Activated naive CD8-positive, alpha-beta T cell treated with anti-CD3 and anti-CD28 coated beads for 36 hours (primary cell): ENCODE results near the gene TMEM271. TPM values are rescaled to one million over a fixed set of nuclear protein-coding genes. Genes with fewer than 3 reads are reported as not detected.

Source experiments
- DNase-seq: peaks from one replicate; pipeline ENCODE4 v3.0.0; 2021
- H3K27ac Mint-ChIP-seq: one replicate; pipeline ENCODE4 v1.8.0; 2022; ENCODE audit warnings: mild to moderate bottlenecking, moderate library complexity, mixed read lengths
- H3K27me3 Mint-ChIP-seq: one replicate; pipeline ENCODE4 v1.8.0; 2022; ENCODE audit warnings: mild to moderate bottlenecking, mixed read lengths
- H3K36me3 Mint-ChIP-seq: one replicate; pipeline ENCODE4 v1.8.0; 2021; ENCODE audit warnings: mild to moderate bottlenecking, mixed read lengths
- H3K4me1 Mint-ChIP-seq: one replicate; pipeline ENCODE4 v1.8.0; 2021; ENCODE audit warnings: mixed read lengths
- H3K4me3 Mint-ChIP-seq: one replicate; pipeline ENCODE4 v1.8.0; 2022; ENCODE audit warnings: mild to moderate bottlenecking, moderate library complexity, mixed read lengths
- H3K9me3 Mint-ChIP-seq: one replicate; pipeline ENCODE4 v1.8.0; 2022; ENCODE audit warnings: mixed read lengths
- total RNA-seq, 2 experiments: library from RNA; stranded (reverse); gene quantifications; one replicate each; pipeline ENCODE4 v1.2.3, GENCODE V29; 2021

TMEM271 gene
- total RNA-seq, 2 experiments from 2014 or later = not detected

DNA sequence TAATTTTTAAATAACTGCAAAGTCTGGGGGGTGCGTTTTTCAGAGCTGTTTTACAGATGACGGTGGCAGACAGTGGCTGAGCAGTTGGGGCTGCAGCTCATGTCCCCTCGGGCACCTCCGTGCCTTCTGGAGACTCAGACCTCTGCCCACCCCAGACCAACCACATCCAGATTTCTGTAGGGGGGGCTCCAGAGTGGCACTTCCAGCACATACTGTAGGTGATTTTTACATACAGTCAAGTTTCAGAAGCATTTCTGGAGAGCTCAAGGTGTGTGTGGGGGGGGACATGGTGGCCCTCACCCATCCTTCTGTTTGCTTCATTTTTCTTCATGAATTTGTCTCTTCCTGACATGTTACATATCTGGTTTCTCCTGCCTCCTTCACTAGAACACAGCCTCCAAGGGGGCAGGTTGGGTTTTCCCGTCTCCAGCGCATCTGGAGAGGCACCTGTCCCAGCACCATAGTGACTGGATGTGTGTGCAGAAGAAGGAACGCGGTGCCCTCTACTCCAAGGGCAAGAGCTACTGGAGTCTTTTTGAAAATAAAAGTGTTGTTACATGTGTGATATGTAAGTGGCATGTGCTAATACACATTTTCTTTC is 37.5 kb downstream of the TMEM271 start:
- Mint-ChIP-seq H3K4me1 (no peaks in the 10 kb centered on the region), H3K4me3 (no peak overlapping the region)

DNA sequence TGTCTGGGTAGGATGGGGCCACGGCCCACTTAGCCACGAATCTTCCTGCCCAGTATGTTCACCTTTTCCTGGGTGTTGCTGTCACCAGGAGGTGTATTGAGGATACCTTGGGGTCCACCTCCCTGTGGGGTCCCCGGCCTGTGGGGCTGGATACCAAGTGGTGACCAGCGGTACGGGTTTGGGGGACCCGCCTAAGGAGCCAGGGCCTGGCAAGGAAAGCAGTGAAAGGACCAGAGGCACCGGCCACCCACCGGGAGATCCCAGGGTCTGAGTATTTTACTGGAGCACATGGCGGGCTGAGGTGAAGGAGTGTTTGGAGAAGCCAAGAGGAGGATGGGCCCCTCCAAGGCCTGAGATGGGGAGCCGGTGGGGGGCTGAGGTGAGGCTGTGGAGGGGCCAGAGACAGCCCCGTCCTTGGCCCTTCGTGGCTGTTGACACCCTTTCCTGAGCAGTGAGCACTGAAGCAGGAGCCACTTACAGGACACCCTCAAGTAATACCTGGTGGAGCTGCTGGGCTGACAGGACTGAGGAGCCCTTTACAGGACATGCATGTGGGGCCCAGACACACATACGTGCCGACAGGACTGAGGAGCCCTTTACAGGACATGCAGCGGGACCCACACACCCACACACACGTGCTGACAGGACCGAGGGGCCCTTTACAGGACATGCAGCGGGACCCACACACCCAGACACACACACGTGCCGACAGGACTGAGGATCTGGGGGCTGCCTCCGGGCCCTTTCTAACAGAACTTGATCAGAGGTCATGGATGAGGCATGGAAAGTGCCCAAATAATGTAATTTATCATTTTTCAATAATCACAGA is 38.4 kb downstream of the TMEM271 start:
- peaks cover 35% of the 10 kb centered on the region for H3K36me3 Mint-ChIP-seq
- DNase-seq = no peak
- H3K9me3 Mint-ChIP-seq = peaks cover 2% of the 10 kb centered on the region
- no peaks in the 10 kb centered on the region for H3K4me1 Mint-ChIP-seq
- H3K4me3 Mint-ChIP-seq = no peak overlapping the region
- H3K27ac Mint-ChIP-seq = no peak overlapping the region
- H3K27me3 Mint-ChIP-seq = no peaks in the 10 kb centered on the region

More for the DNA sequence above, 37.5 kb downstream of the TMEM271 start:
- H3K36me3 Mint-ChIP-seq = peaks cover 31% of the 10 kb centered on the region
- no peaks in the 10 kb centered on the region for H3K27me3 Mint-ChIP-seq
- H3K9me3 Mint-ChIP-seq = peaks cover 2% of the 10 kb centered on the region
- DNase-seq = no peak
- no peak overlapping the region for H3K27ac Mint-ChIP-seq

- Mint-ChIP-seq H3K4me1 (no peaks in the 10 kb centered on the region), H3K9me3 (peaks cover 2% of the 10 kb centered on the region), H3K36me3 (peaks cover 45% of the 10 kb centered on the region), H3K27ac (no peak overlapping the region), H3K27me3 (no peaks in the 10 kb centered on the region), H3K4me3 (no peak overlapping the region)
- no peak for DNase-seq
Measured at GRCh38 chr4:536351-536972, 39.6 kb downstream of the TMEM271 start.

DNA sequence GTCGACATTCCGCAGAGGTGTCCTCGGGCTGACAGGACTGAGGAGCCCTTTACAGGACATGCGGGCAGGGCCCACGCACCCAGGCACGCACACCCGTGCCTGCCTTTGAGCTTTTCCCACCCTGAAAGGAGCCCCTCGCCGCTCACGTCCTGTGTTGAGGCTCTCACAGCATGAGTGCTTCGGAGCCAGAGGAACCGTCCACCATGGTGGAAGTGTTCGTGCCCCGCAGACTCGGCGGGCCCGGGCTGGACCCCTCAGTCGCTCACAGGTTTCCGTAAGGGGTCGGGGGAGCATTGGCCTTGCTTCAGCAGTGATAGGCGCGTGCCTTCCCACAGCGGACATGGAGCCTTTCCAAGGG is 40.2 kb downstream of the TMEM271 start:
- DNase-seq = no peak
- no peaks in the 10 kb centered on the region for H3K27me3 Mint-ChIP-seq
- peaks cover 46% of the 10 kb centered on the region for H3K36me3 Mint-ChIP-seq
- H3K27ac Mint-ChIP-seq = no peak overlapping the region
- no peaks in the 10 kb centered on the region for H3K9me3 Mint-ChIP-seq
- H3K4me3 Mint-ChIP-seq = no peak overlapping the region
- H3K4me1 Mint-ChIP-seq = no peaks in the 10 kb centered on the region

GRCh38 chr4:535181-535923 is 40.7 kb downstream of the TMEM271 start:
- no peak overlapping the region for H3K27ac Mint-ChIP-seq
- no peaks in the 10 kb centered on the region for H3K4me1 Mint-ChIP-seq
- no peaks in the 10 kb centered on the region for H3K9me3 Mint-ChIP-seq
- H3K4me3 Mint-ChIP-seq = no peak overlapping the region
- peaks cover 48% of the 10 kb centered on the region for H3K36me3 Mint-ChIP-seq
- DNase-seq = no peak
- H3K27me3 Mint-ChIP-seq = no peaks in the 10 kb centered on the region

- Mint-ChIP-seq H3K9me3 (no peaks in the 10 kb centered on the region), H3K36me3 (peaks cover 50% of the 10 kb centered on the region), H3K4me1 (no peaks in the 10 kb centered on the region), H3K27me3 (no peaks in the 10 kb centered on the region), H3K4me3 (peak overlapping the region; percentile 32), H3K27ac (no peak overlapping the region)
- DNase-seq = no peak
Measured at GRCh38 chr4:534576-535151, 41.4 kb downstream of the TMEM271 start.

DNA sequence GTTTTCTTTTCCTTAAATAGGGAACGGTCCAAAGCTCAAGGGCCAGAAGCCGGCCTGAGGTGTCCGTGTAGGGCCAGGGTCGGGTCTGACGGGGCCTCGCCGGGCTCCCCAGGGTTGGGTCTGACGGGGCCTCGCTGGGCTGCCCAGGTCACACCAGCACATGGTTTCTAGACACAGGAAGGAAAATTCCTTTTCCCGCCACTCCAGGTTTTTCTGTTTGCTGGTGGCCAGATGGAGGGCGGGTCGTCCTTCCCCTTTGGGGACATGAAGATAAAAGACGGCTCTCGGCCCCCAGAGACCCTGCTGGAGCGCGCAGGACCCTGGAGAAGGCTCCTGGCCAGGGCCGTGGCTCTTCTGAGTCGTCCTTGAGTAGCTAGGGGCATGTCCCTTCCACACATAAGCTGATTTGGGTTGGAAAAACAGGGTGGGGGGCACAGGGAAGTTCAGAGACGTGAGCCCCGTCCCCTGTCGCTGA is 42.0 kb downstream of the TMEM271 start:
- H3K27me3 Mint-ChIP-seq = no peaks in the 10 kb centered on the region
- no peaks in the 10 kb centered on the region for H3K4me1 Mint-ChIP-seq
- no peak overlapping the region for H3K27ac Mint-ChIP-seq
- H3K4me3 Mint-ChIP-seq = no peak overlapping the region
- H3K9me3 Mint-ChIP-seq = no peaks in the 10 kb centered on the region
- DNase-seq = no peak
- H3K36me3 Mint-ChIP-seq = peaks cover 50% of the 10 kb centered on the region

- no peak overlapping the region for H3K4me3 Mint-ChIP-seq
- no peak for DNase-seq
- peaks cover 1% of the 10 kb centered on the region for H3K4me1 Mint-ChIP-seq
- H3K27me3 Mint-ChIP-seq = no peaks in the 10 kb centered on the region
- H3K27ac Mint-ChIP-seq = no peak overlapping the region
- no peaks in the 10 kb centered on the region for H3K9me3 Mint-ChIP-seq
- peaks cover 48% of the 10 kb centered on the region for H3K36me3 Mint-ChIP-seq
Measured at GRCh38 chr4:533318-534100, 42.6 kb downstream of the TMEM271 start.

- peaks cover 48% of the 10 kb centered on the region for H3K36me3 Mint-ChIP-seq
- no peak for DNase-seq
Measured at GRCh38 chr4:532588-533317, 43.3 kb downstream of the TMEM271 start.

GRCh38 chr4:531721-532565 is 44.2 kb downstream of the TMEM271 start:
- H3K36me3 Mint-ChIP-seq = peaks cover 46% of the 10 kb centered on the region
- peaks cover 1% of the 10 kb centered on the region for H3K4me1 Mint-ChIP-seq
- H3K9me3 Mint-ChIP-seq = no peaks in the 10 kb centered on the region
- H3K4me3 Mint-ChIP-seq = no peak overlapping the region
- no peak for DNase-seq
- no peak overlapping the region for H3K27ac Mint-ChIP-seq
- H3K27me3 Mint-ChIP-seq = no peaks in the 10 kb centered on the region

More at GRCh38 chr4:532588-533317, 43.3 kb downstream of the TMEM271 start:
- Mint-ChIP-seq H3K4me3 (no peak overlapping the region), H3K9me3 (no peaks in the 10 kb centered on the region), H3K27ac (no peak overlapping the region), H3K27me3 (no peaks in the 10 kb centered on the region), H3K4me1 (peaks cover 1% of the 10 kb centered on the region)

DNA sequence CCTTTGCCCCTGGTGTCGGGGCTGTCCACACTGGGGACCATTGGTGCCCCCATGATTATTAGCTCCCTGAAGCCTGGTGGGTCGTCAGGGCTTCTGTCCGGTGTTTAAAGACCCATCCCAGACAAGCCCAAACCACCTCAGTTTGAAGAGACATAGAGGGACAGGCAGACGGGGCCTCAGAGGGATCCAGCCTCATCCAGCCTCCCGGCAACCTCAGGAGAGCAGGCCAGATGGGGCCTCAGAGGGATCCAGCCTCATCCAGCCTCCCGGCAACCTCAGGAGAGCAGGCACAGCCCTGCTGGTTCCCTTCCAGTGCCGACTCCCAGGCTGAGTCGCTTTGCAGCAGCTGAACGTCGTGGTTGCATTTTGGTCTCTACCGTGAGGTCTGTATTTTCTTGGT is 45.0 kb downstream of the TMEM271 start:
- Mint-ChIP-seq H3K4me3 (no peak overlapping the region), H3K27me3 (no peaks in the 10 kb centered on the region), H3K4me1 (peaks cover 1% of the 10 kb centered on the region), H3K36me3 (peaks cover 42% of the 10 kb centered on the region), H3K9me3 (no peaks in the 10 kb centered on the region), H3K27ac (no peak overlapping the region)
- DNase-seq = no peak

DNA sequence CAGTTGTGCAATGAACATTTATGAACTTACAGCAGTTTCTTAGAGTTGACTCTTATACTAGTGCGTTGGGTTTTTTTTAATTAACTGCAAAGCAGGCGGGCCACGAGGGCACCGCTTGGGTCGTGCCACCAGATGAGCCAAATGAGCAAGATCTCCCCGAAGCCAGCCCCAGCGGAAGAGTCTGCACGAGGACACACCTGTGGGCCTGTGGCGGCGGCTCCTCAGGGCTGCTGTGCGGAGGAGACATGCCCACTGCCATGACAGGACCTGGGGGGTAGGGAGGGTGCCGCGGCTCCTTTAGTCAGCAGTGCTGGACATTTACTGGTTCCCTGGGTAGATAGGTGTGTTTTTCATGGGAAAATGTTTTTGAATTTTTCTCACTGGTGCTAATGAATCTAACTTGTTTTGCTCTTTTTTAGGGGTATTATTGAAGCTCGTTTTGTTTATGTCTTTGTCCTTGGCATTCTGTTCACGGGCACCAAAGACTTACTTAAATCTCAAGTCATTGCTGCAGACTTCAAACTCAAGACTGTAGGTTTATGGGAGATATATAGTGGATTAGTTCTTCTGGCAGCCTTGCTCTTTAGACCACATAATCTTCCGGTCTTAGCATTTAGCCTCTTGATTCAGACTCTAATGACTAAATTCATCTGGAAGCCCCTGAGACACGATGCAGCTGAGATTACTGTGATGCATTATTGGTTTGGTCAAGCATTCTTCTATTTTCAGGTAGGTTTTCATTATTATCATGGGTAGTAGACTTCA is 45.9 kb downstream of the TMEM271 start:
- H3K27ac Mint-ChIP-seq = no peak overlapping the region
- H3K4me1 Mint-ChIP-seq = peaks cover 1% of the 10 kb centered on the region
- no peaks in the 10 kb centered on the region for H3K9me3 Mint-ChIP-seq
- no peak for DNase-seq
- H3K36me3 Mint-ChIP-seq = peaks cover 40% of the 10 kb centered on the region
- no peaks in the 10 kb centered on the region for H3K27me3 Mint-ChIP-seq
- no peak overlapping the region for H3K4me3 Mint-ChIP-seq
